Measurements from ENCODE around the gene ELMO1. TPM values are rescaled to one million over a fixed set of nuclear protein-coding genes. Genes with fewer than 3 reads are reported as not detected.

Gene ELMO1
- total and polyA plus RNA-seq, 9 donors: 8.9 to 48.9 (median 28.0) TPM

GRCh38 chr7:36871863-36872262, 576.8 kb downstream of the ELMO1 start:
- no peaks in the 10 kb centered on the region for H3K36me3 ChIP-seq
- H3K4me3 ChIP-seq: no peak overlapping the region
- DNase-seq: no peak
- intact Hi-C loops (cut with DNase I): no loop called here
- H3K27ac ChIP-seq: no peak overlapping the region
- no peaks in the 10 kb centered on the region for H3K4me1 ChIP-seq (ENCODE audit: insufficient read depth)
- no peaks in the 10 kb centered on the region for H3K9me3 ChIP-seq
- H3K27me3 ChIP-seq: no peaks in the 10 kb centered on the region
- TF ChIP-seq EP300 (IDR thresholded peaks at IDR 0.05) (no peak), CTCF (IDR thresholded peaks at IDR 0.05) (no peak), POLR2A (IDR thresholded peaks at IDR 0.05) (no peak)

- Histone ChIP-seq H3K36me3 (no peaks in the 10 kb centered on the region), H3K4me1 (ENCODE audit: insufficient read depth) (no peaks in the 10 kb centered on the region), H3K27me3 (no peaks in the 10 kb centered on the region), H3K9me3 (no peaks in the 10 kb centered on the region), H3K27ac (no peak overlapping the region), H3K4me3 (no peak overlapping the region)
- TF ChIP-seq EP300 (IDR thresholded peaks at IDR 0.05) (no peak), CTCF (IDR thresholded peaks at IDR 0.05) (no peak), POLR2A (IDR thresholded peaks at IDR 0.05) (no peak)
- 51 to 98% (median 97%) methylated on average over 1 of the region's 1 CpG for WGBS, 3 donors
- intact Hi-C loops (cut with DNase I): no loop called here
- no peak for DNase-seq
These were observed 577.3 kb downstream of the ELMO1 start for GRCh38 chr7:36871355-36871738.

- Histone ChIP-seq H3K4me3 (no peak overlapping the region), H3K27ac (no peak overlapping the region), H3K36me3 (no peaks in the 10 kb centered on the region), H3K4me1 (ENCODE audit: insufficient read depth) (no peaks in the 10 kb centered on the region), H3K27me3 (no peaks in the 10 kb centered on the region), H3K9me3 (no peaks in the 10 kb centered on the region)
- DNase-seq: no peak
- no peak for TF ChIP-seq POLR2A (IDR thresholded peaks at IDR 0.05)
- no peak for TF ChIP-seq EP300 (IDR thresholded peaks at IDR 0.05)
- no peak for TF ChIP-seq CTCF (IDR thresholded peaks at IDR 0.05)
- intact Hi-C loops (cut with DNase I): no loop called here
- WGBS, 3 donors: 94 to 100% (median 100%) methylated on average over 1 of the region's 1 CpG
These were observed 577.9 kb downstream of the ELMO1 start for GRCh38 chr7:36870625-36871354.

- 94 to 95% (median 94%) methylated on average over 7 of the region's 7 CpGs for WGBS, 3 donors
- H3K27ac ChIP-seq: no peak overlapping the region
These were observed 579.8 kb downstream of the ELMO1 start for GRCh38 chr7:36868727-36869411.

More at GRCh38 chr7:36868727-36869411, 579.8 kb downstream of the ELMO1 start:
- Histone ChIP-seq H3K27me3 (no peaks in the 10 kb centered on the region), H3K36me3 (no peaks in the 10 kb centered on the region), H3K4me1 (ENCODE audit: insufficient read depth) (no peaks in the 10 kb centered on the region), H3K9me3 (no peaks in the 10 kb centered on the region), H3K4me3 (no peak overlapping the region)
- no peak for TF ChIP-seq EP300 (IDR thresholded peaks at IDR 0.05)
- TF ChIP-seq CTCF (IDR thresholded peaks at IDR 0.05): no peak
- no peak for TF ChIP-seq POLR2A (IDR thresholded peaks at IDR 0.05)
- intact Hi-C loops (cut with DNase I): no loop called here
- no peak for DNase-seq

Data from ovary (tissue), 9 donors.